ENCODE results near the gene ATXN7. TPM values are rescaled to one million over a fixed set of nuclear protein-coding genes. Genes with fewer than 3 reads are reported as not detected.
A peak's percentile ranks its signal among the peaks of the same experiment; 100 is the strongest.

The ATXN7 gene
- total RNA-seq, 4 donors from 2014 or later = 6.1 to 28.2 (median 20.2) TPM

DNA sequence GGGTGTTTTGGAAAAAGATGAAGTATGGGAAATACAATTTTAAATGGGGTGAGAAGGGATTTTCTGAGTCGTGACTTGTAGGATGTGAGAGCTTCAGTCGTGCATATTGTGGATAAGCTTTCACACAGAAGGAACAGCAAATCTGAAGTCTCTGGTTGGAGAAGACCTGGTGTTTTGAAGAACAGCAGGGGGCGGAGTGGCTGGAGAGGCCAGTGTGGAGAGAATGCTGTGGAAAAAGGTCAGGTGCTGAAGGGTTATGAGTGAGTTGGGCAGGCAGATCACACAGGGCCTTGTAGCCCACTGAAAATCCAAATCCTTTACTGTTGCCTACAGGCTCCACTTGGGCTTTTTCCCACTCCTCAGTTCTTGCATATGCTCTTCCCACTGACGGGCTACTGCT, 62.6 kb downstream of the ATXN7 start:
- TF ChIP-seq, protein P1, sequence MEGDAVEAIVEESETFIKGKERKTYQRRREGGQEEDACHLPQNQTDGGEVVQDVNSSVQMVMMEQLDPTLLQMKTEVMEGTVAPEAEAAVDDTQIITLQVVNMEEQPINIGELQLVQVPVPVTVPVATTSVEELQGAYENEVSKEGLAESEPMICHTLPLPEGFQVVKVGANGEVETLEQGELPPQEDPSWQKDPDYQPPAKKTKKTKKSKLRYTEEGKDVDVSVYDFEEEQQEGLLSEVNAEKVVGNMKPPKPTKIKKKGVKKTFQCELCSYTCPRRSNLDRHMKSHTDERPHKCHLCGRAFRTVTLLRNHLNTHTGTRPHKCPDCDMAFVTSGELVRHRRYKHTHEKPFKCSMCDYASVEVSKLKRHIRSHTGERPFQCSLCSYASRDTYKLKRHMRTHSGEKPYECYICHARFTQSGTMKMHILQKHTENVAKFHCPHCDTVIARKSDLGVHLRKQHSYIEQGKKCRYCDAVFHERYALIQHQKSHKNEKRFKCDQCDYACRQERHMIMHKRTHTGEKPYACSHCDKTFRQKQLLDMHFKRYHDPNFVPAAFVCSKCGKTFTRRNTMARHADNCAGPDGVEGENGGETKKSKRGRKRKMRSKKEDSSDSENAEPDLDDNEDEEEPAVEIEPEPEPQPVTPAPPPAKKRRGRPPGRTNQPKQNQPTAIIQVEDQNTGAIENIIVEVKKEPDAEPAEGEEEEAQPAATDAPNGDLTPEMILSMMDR (IDR thresholded peaks at IDR 0.05) = no peak
- TF ChIP-seq POLR2A (IDR thresholded peaks at IDR 0.05) = no peak
- peaks cover 0 to 8% (median 0%) of the 10 kb centered on the region in 3 donors for H3K4me1 ChIP-seq

DNA sequence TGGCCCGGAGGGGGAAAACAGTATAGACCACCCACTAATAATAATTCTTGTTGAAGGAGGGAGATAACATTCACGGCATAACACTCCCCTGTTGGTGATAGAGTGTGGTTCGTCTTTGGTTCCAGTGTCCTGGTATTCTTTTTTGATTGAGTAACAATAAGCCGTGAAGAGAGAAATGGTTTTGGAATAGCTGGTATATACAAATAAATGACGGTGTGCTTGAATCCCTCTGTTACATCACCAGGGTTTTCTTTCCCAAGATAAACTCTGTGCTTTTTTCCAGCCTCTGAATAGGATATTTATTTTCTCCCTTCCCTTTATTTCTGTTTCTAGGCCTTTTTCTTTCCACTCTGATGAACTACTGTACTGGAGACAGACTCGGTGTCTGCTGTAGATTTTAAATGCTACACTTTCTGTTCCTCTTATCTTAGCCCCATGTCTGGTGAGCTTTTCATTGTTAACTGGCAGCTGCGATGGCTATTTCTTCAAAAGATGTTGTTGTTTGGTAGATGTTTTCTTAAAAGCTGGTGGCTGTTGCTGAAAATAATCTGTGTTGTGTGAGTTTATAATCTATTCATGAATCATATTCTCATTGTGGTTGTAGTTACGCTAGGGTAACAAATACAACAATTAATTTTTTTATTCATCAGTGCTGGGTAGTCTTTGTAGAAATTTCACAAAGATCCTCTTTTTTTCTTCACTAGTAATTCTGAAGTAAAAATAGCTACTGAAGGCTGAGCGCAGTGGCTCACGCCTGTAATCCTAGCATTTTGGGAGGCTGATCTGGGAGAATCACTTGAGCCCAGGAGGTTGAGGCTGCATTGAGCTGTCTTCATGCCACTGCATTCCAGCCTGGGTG, 64.0 kb downstream of the ATXN7 start:
- no peaks in the 10 kb centered on the region for H3K27me3 ChIP-seq
- peaks cover 0 to 65% (median 7%) of the 10 kb centered on the region in 3 donors for H3K36me3 ChIP-seq
- no peaks in the 10 kb centered on the region for H3K9me3 ChIP-seq
- 67 to 76% methylated on average over 10 of the region's 10 CpGs for WGBS, 2 donors
- H3K4me1 ChIP-seq = peaks cover 0 to 19% (median 8%) of the 10 kb centered on the region in 3 donors
- TF ChIP-seq, protein P1 (IDR thresholded peaks at IDR 0.05) = no peak
- no peak for TF ChIP-seq POLR2A (IDR thresholded peaks at IDR 0.05)
- no peak for DNase-seq
- intact Hi-C loops (cut with DNase I) = no loop called here
- peak overlapping the region in 1 of 4 donors; percentile 38 for H3K27ac ChIP-seq
- no peak overlapping the region for H3K4me3 ChIP-seq

More for the DNA sequence above, 62.6 kb downstream of the ATXN7 start:
- Histone ChIP-seq H3K4me3 (no peak overlapping the region), H3K9me3 (no peaks in the 10 kb centered on the region), H3K27me3 (no peaks in the 10 kb centered on the region), H3K27ac (no peak overlapping the region), H3K36me3 (peaks cover 0 to 78% (median 7%) of the 10 kb centered on the region in 3 donors)
- DNase-seq = no peak
- intact Hi-C loops (cut with DNase I) = no loop called here
- WGBS, 2 donors = 86 to 94% methylated on average over 4 of the region's 4 CpGs

DNA sequence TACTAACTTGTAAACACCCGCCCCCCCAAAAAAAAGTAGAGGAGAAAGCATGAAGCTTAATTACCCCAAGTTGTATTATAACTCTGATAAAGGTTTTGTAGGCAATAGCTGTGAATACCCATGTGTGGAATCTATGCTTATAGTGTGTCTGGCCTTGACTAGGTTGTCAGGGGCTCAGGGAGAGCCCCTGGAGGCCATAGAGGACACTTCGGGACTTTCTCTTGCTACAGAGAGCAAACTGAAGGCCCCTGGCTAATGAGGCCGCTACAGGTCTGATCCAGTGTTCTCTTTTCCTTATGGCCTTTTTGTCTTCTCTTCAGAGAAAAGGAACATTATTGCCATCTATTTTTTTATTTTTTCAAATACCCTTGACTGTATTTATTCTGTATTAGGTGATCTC, 67.6 kb downstream of the ATXN7 start:
- no peak overlapping the region for H3K27ac ChIP-seq
- H3K4me3 ChIP-seq = no peak overlapping the region
- H3K27me3 ChIP-seq = no peaks in the 10 kb centered on the region
- intact Hi-C loops (cut with DNase I) = no loop called here
- peaks cover 0 to 43% (median 22%) of the 10 kb centered on the region in 3 donors for H3K4me1 ChIP-seq
- peaks cover 0 to 46% (median 0%) of the 10 kb centered on the region in 3 donors for H3K36me3 ChIP-seq
- no peak for TF ChIP-seq POLR2A (IDR thresholded peaks at IDR 0.05)
- TF ChIP-seq, protein P1 (IDR thresholded peaks at IDR 0.05) = no peak
- H3K9me3 ChIP-seq = no peaks in the 10 kb centered on the region
- WGBS, 2 donors = 90 to 95% methylated on average over 3 of the region's 3 CpGs
- DNase-seq = no peak

DNA sequence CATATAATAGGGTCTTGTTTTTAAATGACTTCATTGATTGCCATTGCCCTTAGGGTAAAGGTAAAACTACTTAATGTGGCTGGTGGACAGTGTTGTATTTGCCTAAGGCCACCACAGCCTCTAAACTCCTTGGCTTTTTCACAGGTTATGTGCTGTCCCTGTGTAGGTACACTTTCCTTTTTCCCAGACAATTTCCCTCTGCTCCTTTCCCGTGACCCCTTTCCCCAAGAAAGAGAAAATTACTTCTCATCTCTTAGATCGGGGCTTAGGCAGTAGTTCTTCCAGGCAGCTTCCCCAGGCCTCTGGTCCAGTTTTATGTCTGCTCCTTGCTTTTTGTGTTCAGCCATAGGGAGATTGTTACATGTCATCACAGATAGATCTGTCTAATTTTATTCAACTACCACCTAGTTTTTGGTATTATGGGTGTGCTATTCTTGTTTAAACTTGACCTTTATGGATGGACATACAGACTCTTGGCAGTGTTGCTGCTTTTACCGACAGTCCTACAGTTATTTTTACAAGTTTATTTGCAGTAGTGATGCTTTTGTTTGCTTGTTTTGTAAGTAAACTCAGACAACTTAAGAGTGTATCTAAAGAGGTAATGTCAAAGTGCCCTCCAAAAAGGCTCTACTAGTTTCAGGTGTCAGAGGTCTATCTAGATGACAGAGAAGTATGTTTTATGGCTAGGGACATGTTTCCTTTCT, 69.0 kb downstream of the ATXN7 start:
- intact Hi-C loops (cut with DNase I) = no loop called here
- no peak for DNase-seq
- peaks cover 0 to 39% (median 0%) of the 10 kb centered on the region in 3 donors for H3K36me3 ChIP-seq
- no peaks in the 10 kb centered on the region for H3K9me3 ChIP-seq
- H3K27me3 ChIP-seq = no peaks in the 10 kb centered on the region
- WGBS, 2 donors = 60 to 72% methylated on average over 3 of the region's 3 CpGs
- no peak overlapping the region for H3K27ac ChIP-seq
- H3K4me1 ChIP-seq = peaks cover 0 to 48% (median 25%) of the 10 kb centered on the region in 3 donors
- TF ChIP-seq, protein P1 (IDR thresholded peaks at IDR 0.05) = no peak
- TF ChIP-seq POLR2A (IDR thresholded peaks at IDR 0.05) = no peak
- no peak overlapping the region for H3K4me3 ChIP-seq

DNA sequence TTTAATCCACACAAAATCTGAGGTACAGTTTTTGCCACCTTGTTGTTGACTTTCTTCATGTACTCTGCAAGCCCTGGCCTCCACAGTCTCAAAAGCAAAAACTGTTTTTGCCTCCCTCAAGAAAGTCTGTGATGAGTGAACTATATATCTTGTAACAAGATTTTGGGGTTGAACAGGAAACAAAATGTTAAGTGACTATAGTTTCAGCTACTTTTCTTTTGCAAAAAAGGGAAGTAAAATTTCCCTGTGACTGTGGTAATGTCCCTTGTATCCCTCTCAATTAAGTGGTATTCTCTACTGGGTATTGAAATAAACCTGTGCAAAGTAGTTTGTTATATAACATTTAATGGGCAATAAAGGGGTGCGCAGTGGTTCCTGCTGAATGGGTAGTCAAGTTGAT, 69.8 kb downstream of the ATXN7 start:
- peaks cover 0 to 38% (median 0%) of the 10 kb centered on the region in 3 donors for H3K36me3 ChIP-seq
- no peaks in the 10 kb centered on the region for H3K27me3 ChIP-seq
- no peak overlapping the region for H3K27ac ChIP-seq
- no peak overlapping the region for H3K4me3 ChIP-seq
- no peak for DNase-seq
- TF ChIP-seq POLR2A (IDR thresholded peaks at IDR 0.05) = no peak
- TF ChIP-seq, protein P1 (IDR thresholded peaks at IDR 0.05) = no peak
- intact Hi-C loops (cut with DNase I) = no loop called here
- WGBS, 2 donors = 88 to 95% methylated on average over 1 of the region's 1 CpG
- H3K4me1 ChIP-seq = peaks cover 0 to 55% (median 25%) of the 10 kb centered on the region in 3 donors
- no peaks in the 10 kb centered on the region for H3K9me3 ChIP-seq

All from esophagus squamous epithelium (tissue), 5 donors.